ENCODE results near the gene RPLP2.

DNA sequence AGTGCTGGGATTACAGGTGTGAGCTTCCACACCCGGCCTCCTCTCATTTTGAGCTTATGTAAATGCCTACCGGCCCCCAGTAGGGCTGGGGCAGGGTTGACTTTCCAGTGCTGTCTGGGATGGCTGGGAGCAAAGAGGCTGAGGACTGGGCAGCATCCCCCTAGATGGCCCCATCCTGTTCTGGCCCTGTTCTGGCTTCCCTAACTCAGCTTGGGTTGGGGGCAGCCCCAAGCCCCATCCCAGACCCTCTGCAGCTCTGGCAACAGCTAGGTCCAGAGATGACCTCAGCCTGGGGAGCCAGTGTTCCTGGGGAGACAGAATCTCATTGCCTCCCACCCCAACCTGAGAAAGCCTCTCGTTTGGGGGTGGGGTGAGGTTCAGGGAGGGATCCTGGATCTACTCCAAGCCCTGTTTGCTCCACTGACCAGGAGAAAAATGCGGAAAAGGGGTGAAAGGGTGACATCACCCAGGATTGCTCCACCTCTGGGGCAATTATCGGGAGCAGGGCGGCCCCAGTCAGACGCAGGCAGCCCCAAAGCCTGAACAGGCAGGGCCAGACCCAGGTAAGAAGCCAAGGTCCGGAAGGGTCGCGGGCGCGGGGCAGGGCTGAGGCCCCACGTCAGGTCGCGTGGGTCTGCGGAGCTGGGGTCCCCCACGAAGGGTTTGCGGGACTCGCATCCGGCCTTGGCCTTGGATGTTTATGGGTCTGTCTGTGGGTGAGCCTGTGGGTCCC is 8.8 kb downstream of the RPLP2 start, which contains the start of gene PNPLA2:
- TF ChIP-seq POLR2A (IDR thresholded peaks at IDR 0.05; ENCODE audit: low read depth, low read length) (no peak), TAF1 (IDR thresholded peaks at IDR 0.05; ENCODE audit: borderline replicate concordance, low read depth, low read length) (no peak), POLR2AphosphoS5 (IDR thresholded peaks at IDR 0.05; ENCODE audit: low read depth, low read length) (no peak)

Data from GM12892 (cell line).